ENCODE data around the gene AKIRIN2. TPM values are rescaled to one million over a fixed set of nuclear protein-coding genes. Genes with fewer than 3 reads are reported as not detected.

Gene AKIRIN2
- polyA plus RNA-seq, 1 of the 3 experiments (the other 2 are of a cell fraction), result 19.0 TPM

DNA sequence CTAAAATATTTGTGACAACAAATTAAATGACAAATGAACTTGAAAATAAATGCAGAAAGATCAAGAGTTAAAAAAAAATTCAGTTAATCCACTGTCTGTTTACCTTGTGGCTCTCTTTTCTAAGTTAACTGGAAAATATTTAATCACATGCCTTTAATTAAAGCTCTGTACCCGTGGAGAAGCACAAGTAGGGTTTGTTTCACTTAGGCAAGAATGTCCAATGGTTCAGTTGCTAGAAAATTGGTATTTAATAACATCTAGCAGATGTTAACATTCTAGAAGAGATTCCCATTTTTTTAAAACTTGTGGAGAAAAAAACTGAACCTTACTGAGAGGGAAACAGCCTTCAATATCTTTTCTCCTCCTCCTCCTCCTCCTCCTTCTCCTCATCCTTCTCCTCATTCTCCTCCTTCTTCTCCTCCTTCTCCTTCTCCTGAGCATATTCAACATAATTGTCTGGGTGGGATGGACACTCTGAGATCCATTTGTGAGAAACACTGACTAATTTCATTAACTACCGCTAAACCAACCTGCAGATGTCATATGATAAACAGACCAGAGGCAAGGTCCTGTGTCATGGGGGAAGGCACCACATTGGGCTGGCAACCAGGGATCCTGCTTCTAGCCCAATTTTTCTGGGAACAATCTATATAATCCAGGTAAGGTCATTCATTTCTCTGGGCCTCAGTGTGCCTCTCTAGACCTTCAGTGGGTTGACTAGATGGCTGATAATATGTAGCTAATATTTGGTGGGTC is 44.1 kb upstream of the AKIRIN2 start:
- no peak overlapping the region for H3K9ac ChIP-seq
- H3K4me3 ChIP-seq (ENCODE audit: low read depth in 2 of 2, low read length in 1 of 2), result no peak overlapping the region
- ChIA-PET POLR2A (no interaction called here), CTCF (no interaction called here)
- no peaks in the 10 kb centered on the region; the same call in 1 of the 2 replicates for H3K27me3 ChIP-seq (ENCODE audit: insufficient read depth)
- DNase-seq, result peak; percentile 25
- TF ChIP-seq EZH2phosphoT487 (IDR thresholded peaks at IDR 0.05; ENCODE audit: borderline replicate concordance, low read depth) (no peak), MEF2A (IDR thresholded peaks at IDR 0.05; ENCODE audit: borderline replicate concordance, low read depth) (no peak), RAD21 (IDR thresholded peaks at IDR 0.05; ENCODE audit: low read length) (no peak), RFX5 (IDR thresholded peaks at IDR 0.05; ENCODE audit: low read length) (no peak), NFIC (IDR thresholded peaks at IDR 0.05; ENCODE audit: borderline replicate concordance) (no peak), FOSL2 (IDR thresholded peaks at IDR 0.05; ENCODE audit: borderline replicate concordance, low read depth) (no peak), TEAD4 (IDR thresholded peaks at IDR 0.05; ENCODE audit: borderline replicate concordance, insufficient read depth) (no peak), RCOR1 (IDR thresholded peaks at IDR 0.05; ENCODE audit: low read length) (no peak), ELF1 (IDR thresholded peaks at IDR 0.05) (no peak), CHD2 (IDR thresholded peaks at IDR 0.05; ENCODE audit: low read length, partially characterized antibody) (no peak), YY1 (IDR thresholded peaks at IDR 0.05; ENCODE audit: low read depth) (no peak), MXI1 (IDR thresholded peaks at IDR 0.05; ENCODE audit: low read depth, low read length) (no peak), TAF1 (IDR thresholded peaks at IDR 0.05; ENCODE audit: borderline replicate concordance, low read depth, low read length) (no peak)
- TF ChIP-seq, protein P1, sequence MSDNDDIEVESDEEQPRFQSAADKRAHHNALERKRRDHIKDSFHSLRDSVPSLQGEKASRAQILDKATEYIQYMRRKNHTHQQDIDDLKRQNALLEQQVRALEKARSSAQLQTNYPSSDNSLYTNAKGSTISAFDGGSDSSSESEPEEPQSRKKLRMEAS (IDR thresholded peaks at IDR 0.05; ENCODE audit: low read depth), result no peak
- TF ChIP-seq, protein P2, sequence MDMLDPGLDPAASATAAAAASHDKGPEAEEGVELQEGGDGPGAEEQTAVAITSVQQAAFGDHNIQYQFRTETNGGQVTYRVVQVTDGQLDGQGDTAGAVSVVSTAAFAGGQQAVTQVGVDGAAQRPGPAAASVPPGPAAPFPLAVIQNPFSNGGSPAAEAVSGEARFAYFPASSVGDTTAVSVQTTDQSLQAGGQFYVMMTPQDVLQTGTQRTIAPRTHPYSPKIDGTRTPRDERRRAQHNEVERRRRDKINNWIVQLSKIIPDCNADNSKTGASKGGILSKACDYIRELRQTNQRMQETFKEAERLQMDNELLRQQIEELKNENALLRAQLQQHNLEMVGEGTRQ (IDR thresholded peaks at IDR 0.05; ENCODE audit: borderline replicate concordance, low read depth, low read length), result no peak
- TF ChIP-seq, protein P3, sequence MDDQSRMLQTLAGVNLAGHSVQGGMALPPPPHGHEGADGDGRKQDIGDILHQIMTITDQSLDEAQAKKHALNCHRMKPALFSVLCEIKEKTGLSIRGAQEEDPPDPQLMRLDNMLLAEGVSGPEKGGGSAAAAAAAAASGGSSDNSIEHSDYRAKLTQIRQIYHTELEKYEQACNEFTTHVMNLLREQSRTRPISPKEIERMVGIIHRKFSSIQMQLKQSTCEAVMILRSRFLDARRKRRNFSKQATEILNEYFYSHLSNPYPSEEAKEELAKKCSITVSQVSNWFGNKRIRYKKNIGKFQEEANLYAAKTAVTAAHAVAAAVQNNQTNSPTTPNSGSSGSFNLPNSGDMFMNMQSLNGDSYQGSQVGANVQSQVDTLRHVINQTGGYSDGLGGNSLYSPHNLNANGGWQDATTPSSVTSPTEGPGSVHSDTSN (IDR thresholded peaks at IDR 0.05), result no peak
- TF ChIP-seq, protein P4, sequence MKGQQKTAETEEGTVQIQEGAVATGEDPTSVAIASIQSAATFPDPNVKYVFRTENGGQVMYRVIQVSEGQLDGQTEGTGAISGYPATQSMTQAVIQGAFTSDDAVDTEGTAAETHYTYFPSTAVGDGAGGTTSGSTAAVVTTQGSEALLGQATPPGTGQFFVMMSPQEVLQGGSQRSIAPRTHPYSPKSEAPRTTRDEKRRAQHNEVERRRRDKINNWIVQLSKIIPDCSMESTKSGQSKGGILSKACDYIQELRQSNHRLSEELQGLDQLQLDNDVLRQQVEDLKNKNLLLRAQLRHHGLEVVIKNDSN (IDR thresholded peaks at IDR 0.05; ENCODE audit: borderline replicate concordance, low read depth), result no peak
- TF ChIP-seq, protein P5, sequence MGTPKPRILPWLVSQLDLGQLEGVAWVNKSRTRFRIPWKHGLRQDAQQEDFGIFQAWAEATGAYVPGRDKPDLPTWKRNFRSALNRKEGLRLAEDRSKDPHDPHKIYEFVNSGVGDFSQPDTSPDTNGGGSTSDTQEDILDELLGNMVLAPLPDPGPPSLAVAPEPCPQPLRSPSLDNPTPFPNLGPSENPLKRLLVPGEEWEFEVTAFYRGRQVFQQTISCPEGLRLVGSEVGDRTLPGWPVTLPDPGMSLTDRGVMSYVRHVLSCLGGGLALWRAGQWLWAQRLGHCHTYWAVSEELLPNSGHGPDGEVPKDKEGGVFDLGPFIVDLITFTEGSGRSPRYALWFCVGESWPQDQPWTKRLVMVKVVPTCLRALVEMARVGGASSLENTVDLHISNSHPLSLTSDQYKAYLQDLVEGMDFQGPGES (IDR thresholded peaks at IDR 0.05; ENCODE audit: low read depth, low read length), result no peak
- TF ChIP-seq, protein P6, sequence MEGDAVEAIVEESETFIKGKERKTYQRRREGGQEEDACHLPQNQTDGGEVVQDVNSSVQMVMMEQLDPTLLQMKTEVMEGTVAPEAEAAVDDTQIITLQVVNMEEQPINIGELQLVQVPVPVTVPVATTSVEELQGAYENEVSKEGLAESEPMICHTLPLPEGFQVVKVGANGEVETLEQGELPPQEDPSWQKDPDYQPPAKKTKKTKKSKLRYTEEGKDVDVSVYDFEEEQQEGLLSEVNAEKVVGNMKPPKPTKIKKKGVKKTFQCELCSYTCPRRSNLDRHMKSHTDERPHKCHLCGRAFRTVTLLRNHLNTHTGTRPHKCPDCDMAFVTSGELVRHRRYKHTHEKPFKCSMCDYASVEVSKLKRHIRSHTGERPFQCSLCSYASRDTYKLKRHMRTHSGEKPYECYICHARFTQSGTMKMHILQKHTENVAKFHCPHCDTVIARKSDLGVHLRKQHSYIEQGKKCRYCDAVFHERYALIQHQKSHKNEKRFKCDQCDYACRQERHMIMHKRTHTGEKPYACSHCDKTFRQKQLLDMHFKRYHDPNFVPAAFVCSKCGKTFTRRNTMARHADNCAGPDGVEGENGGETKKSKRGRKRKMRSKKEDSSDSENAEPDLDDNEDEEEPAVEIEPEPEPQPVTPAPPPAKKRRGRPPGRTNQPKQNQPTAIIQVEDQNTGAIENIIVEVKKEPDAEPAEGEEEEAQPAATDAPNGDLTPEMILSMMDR (IDR thresholded peaks at IDR 0.05), result no peak
- H3K27ac ChIP-seq (ENCODE audit: low read depth in 2 of 2, low read length in 1 of 2), result no peak overlapping the region
- 25% methylated on average over 2 of the region's 2 CpGs for WGBS (ENCODE audit: low lambda C conversion rate)
- no peaks in the 10 kb centered on the region for H3K79me2 ChIP-seq (ENCODE audit: insufficient read depth)
- H2AFZ ChIP-seq (ENCODE audit: low read depth), result no peak overlapping the region
- no peaks in the 10 kb centered on the region for H3F3A ChIP-seq (replicated peaks; ENCODE audit: insufficient read depth)
- no peaks in the 10 kb centered on the region for H3K9me3 ChIP-seq
- no peaks in the 10 kb centered on the region for H3K9me2 ChIP-seq
- H3K36me3 ChIP-seq (replicated peaks in 1 of 2; ENCODE audit: control insufficient read depth in 1 of 2, insufficient read depth in 2 of 2, low read length in 1 of 2), result no peaks in the 10 kb centered on the region
- no peak overlapping the region for H3K4me2 ChIP-seq
- H3K4me1 ChIP-seq (ENCODE audit: control insufficient read depth in 1 of 2, insufficient read depth in 2 of 2, low read depth in 1 of 2, low read length in 1 of 2), result peaks cover 0 to 3% of the 10 kb centered on the region in 2 experiments; a peak in 1 of 4 replicates
- H4K20me1 ChIP-seq (ENCODE audit: insufficient read depth), result no peaks in the 10 kb centered on the region

Data from SK-N-SH (cell line).